Measurements from ENCODE around the gene SIVA1. TPM values are rescaled to one million over a fixed set of nuclear protein-coding genes. Genes with fewer than 3 reads are reported as not detected.

SIVA1 gene
- total RNA-seq, 1 donor from 2014 or later = 30.5 TPM

- H3K36me3 Mint-ChIP-seq (ENCODE audit: unreplicated experiment) = no peaks in the 10 kb centered on the region
- no peak overlapping the region for H3K27ac Mint-ChIP-seq (ENCODE audit: unreplicated experiment)
- DNase-seq = no peak
- H3K4me3 Mint-ChIP-seq (ENCODE audit: unreplicated experiment) = no peak overlapping the region
- H3K4me1 Mint-ChIP-seq (ENCODE audit: low read depth, unreplicated experiment) = peaks cover 6% of the 10 kb centered on the region
- H3K9me3 Mint-ChIP-seq (ENCODE audit: unreplicated experiment) = peaks cover 8% of the 10 kb centered on the region
- no peak for TF ChIP-seq CTCF (IDR thresholded peaks at IDR 0.05; ENCODE audit: partially characterized antibody, unreplicated experiment)
- H3K27me3 Mint-ChIP-seq (ENCODE audit: unreplicated experiment) = peaks cover 9% of the 10 kb centered on the region
Measured at GRCh38 chr14:104778694-104779331, 25.9 kb downstream of the SIVA1 start.

- Mint-ChIP-seq H3K27me3 (ENCODE audit: unreplicated experiment) (peaks cover 7% of the 10 kb centered on the region), H3K9me3 (ENCODE audit: unreplicated experiment) (peaks cover 8% of the 10 kb centered on the region)
Measured at GRCh38 chr14:104779776-104780512, 27.0 kb downstream of the SIVA1 start.

GRCh38 chr14:104780513-104781030 is 27.6 kb downstream of the SIVA1 start:
- Mint-ChIP-seq H3K27me3 (ENCODE audit: unreplicated experiment) (peaks cover 6% of the 10 kb centered on the region), H3K4me1 (ENCODE audit: low read depth, unreplicated experiment) (peaks cover 6% of the 10 kb centered on the region), H3K36me3 (ENCODE audit: unreplicated experiment) (no peaks in the 10 kb centered on the region), H3K27ac (ENCODE audit: unreplicated experiment) (no peak overlapping the region), H3K4me3 (ENCODE audit: unreplicated experiment) (no peak overlapping the region), H3K9me3 (ENCODE audit: unreplicated experiment) (peaks cover 8% of the 10 kb centered on the region)
- peak; percentile 14 for DNase-seq
- no peak for TF ChIP-seq CTCF (IDR thresholded peaks at IDR 0.05; ENCODE audit: partially characterized antibody, unreplicated experiment)

More at GRCh38 chr14:104779776-104780512, 27.0 kb downstream of the SIVA1 start:
- peaks cover 6% of the 10 kb centered on the region for H3K4me1 Mint-ChIP-seq (ENCODE audit: low read depth, unreplicated experiment)
- DNase-seq = peak; percentile 11
- H3K36me3 Mint-ChIP-seq (ENCODE audit: unreplicated experiment) = no peaks in the 10 kb centered on the region
- TF ChIP-seq CTCF (IDR thresholded peaks at IDR 0.05; ENCODE audit: partially characterized antibody, unreplicated experiment) = no peak
- no peak overlapping the region for H3K27ac Mint-ChIP-seq (ENCODE audit: unreplicated experiment)
- no peak overlapping the region for H3K4me3 Mint-ChIP-seq (ENCODE audit: unreplicated experiment)

GRCh38 chr14:104781271-104782077 is 28.5 kb downstream of the SIVA1 start:
- H3K9me3 Mint-ChIP-seq (ENCODE audit: unreplicated experiment) = peaks cover 3% of the 10 kb centered on the region
- DNase-seq = peak; percentile 12
- no peak overlapping the region for H3K4me3 Mint-ChIP-seq (ENCODE audit: unreplicated experiment)
- no peak overlapping the region for H3K27ac Mint-ChIP-seq (ENCODE audit: unreplicated experiment)
- peaks cover 6% of the 10 kb centered on the region for H3K27me3 Mint-ChIP-seq (ENCODE audit: unreplicated experiment)
- peaks cover 6% of the 10 kb centered on the region for H3K4me1 Mint-ChIP-seq (ENCODE audit: low read depth, unreplicated experiment)
- no peak for TF ChIP-seq CTCF (IDR thresholded peaks at IDR 0.05; ENCODE audit: partially characterized antibody, unreplicated experiment)
- H3K36me3 Mint-ChIP-seq (ENCODE audit: unreplicated experiment) = no peaks in the 10 kb centered on the region
